Measurements from ENCODE around the gene DDX24.

Gene DDX24

GRCh38 chr14:94015223-94015622 is 65.8 kb downstream of the DDX24 start:
- TF ChIP-seq YY1 (IDR thresholded peaks at IDR 0.05; ENCODE audit: low read depth) (no peak), CEBPB (IDR thresholded peaks at IDR 0.05) (no peak), NFIC (IDR thresholded peaks at IDR 0.05) (no peak), TEAD4 (IDR thresholded peaks at IDR 0.05) (no peak), ZBTB7A (IDR thresholded peaks at IDR 0.05; ENCODE audit: low read depth) (no peak), CREB1 (IDR thresholded peaks at IDR 0.05; ENCODE audit: low read depth) (no peak), REST (IDR thresholded peaks at IDR 0.05; ENCODE audit: low read depth) (no peak), TAF1 (IDR thresholded peaks at IDR 0.05; ENCODE audit: low read depth) (no peak), USF1 (IDR thresholded peaks at IDR 0.05) (no peak), RAD21 (IDR thresholded peaks at IDR 0.05; ENCODE audit: low read depth) (no peak), TCF12 (IDR thresholded peaks at IDR 0.05; ENCODE audit: low read depth) (no peak)

- TF ChIP-seq USF1 (IDR thresholded peaks at IDR 0.05) (no peak), ZBTB7A (IDR thresholded peaks at IDR 0.05; ENCODE audit: low read depth) (no peak), REST (IDR thresholded peaks at IDR 0.05; ENCODE audit: low read depth) (no peak), RAD21 (IDR thresholded peaks at IDR 0.05; ENCODE audit: low read depth) (no peak), MAX (IDR thresholded peaks at IDR 0.05) (no peak), EP300 (IDR thresholded peaks at IDR 0.05; ENCODE audit: borderline replicate concordance) (no peak), TEAD4 (IDR thresholded peaks at IDR 0.05) (no peak), CEBPB (IDR thresholded peaks at IDR 0.05) (no peak), YY1 (IDR thresholded peaks at IDR 0.05; ENCODE audit: low read depth) (no peak), EGR1 (IDR thresholded peaks at IDR 0.05) (no peak), TCF12 (IDR thresholded peaks at IDR 0.05; ENCODE audit: low read depth) (no peak), NFIC (IDR thresholded peaks at IDR 0.05) (no peak)
Measured at GRCh38 chr14:94014382-94014781, 66.6 kb downstream of the DDX24 start.

- no peak for TF ChIP-seq TCF12 (IDR thresholded peaks at IDR 0.05; ENCODE audit: low read depth)
- TF ChIP-seq NFIC (IDR thresholded peaks at IDR 0.05), result peak; percentile 63
Measured at GRCh38 chr14:94011795-94012194, 69.2 kb downstream of the DDX24 start.

GRCh38 chr14:94010625-94011024 is 70.4 kb downstream of the DDX24 start:
- no peak for TF ChIP-seq TCF12 (IDR thresholded peaks at IDR 0.05; ENCODE audit: low read depth)
- no peak for TF ChIP-seq CEBPB (IDR thresholded peaks at IDR 0.05)
- no peak for TF ChIP-seq REST (IDR thresholded peaks at IDR 0.05; ENCODE audit: low read depth)
- no peak for TF ChIP-seq USF1 (IDR thresholded peaks at IDR 0.05)
- TF ChIP-seq YY1 (IDR thresholded peaks at IDR 0.05; ENCODE audit: low read depth), result no peak
- no peak for TF ChIP-seq ZBTB7A (IDR thresholded peaks at IDR 0.05; ENCODE audit: low read depth)

- TF ChIP-seq REST (IDR thresholded peaks at IDR 0.05; ENCODE audit: low read depth), result no peak
- TF ChIP-seq CREB1 (IDR thresholded peaks at IDR 0.05; ENCODE audit: low read depth), result no peak
- TF ChIP-seq USF1 (IDR thresholded peaks at IDR 0.05), result no peak
- no peak for TF ChIP-seq MAX (IDR thresholded peaks at IDR 0.05)
- no peak for TF ChIP-seq NFIC (IDR thresholded peaks at IDR 0.05)
- no peak for TF ChIP-seq YY1 (IDR thresholded peaks at IDR 0.05; ENCODE audit: low read depth)
- TF ChIP-seq EP300 (IDR thresholded peaks at IDR 0.05; ENCODE audit: borderline replicate concordance), result no peak
- TF ChIP-seq TEAD4 (IDR thresholded peaks at IDR 0.05), result no peak
- no peak for TF ChIP-seq RAD21 (IDR thresholded peaks at IDR 0.05; ENCODE audit: low read depth)
- no peak for TF ChIP-seq CEBPB (IDR thresholded peaks at IDR 0.05)
- no peak for TF ChIP-seq TAF1 (IDR thresholded peaks at IDR 0.05; ENCODE audit: low read depth)
- no peak for TF ChIP-seq TCF12 (IDR thresholded peaks at IDR 0.05; ENCODE audit: low read depth)
- no peak for TF ChIP-seq ZBTB7A (IDR thresholded peaks at IDR 0.05; ENCODE audit: low read depth)
- no peak for TF ChIP-seq EGR1 (IDR thresholded peaks at IDR 0.05)
- TF ChIP-seq FOXM1 (IDR thresholded peaks at IDR 0.05; ENCODE audit: borderline replicate concordance, low read depth), result no peak
Measured at GRCh38 chr14:94009767-94010166, 71.2 kb downstream of the DDX24 start.

All from Ishikawa (cell line).